Measurements from ENCODE around the gene DPP3. TPM values are rescaled to one million over a fixed set of nuclear protein-coding genes. Genes with fewer than 3 reads are reported as not detected.
A peak's percentile ranks its signal among the peaks of the same experiment; 100 is the strongest.

Gene DPP3
- total RNA-seq, 5 donors from 2014 or later (not counting 1 experiment from before 2014, with no cell fraction given): 20.7 to 34.6 (median 29.5) TPM

GRCh38 chr11:66545701-66546367 is 65.6 kb downstream of the DPP3 start, which contains the start of gene ZDHHC24:
ZDHHC24 (minus strand) TSS chr11:66546048; CDS start chr11:66546003, 45 bp downstream.
- DNase-seq (peak; percentile 57 to 89 (median 75)), ATAC-seq (replicated peaks in 1 of 4) (peak; percentile 78 to 84 (median 80))
- Mint-ChIP-seq H3K27ac (peak within 1 kb of the TSS; percentile 86 to 91), H3K4me3 (peak within 1 kb of the TSS; percentile 81 to 85 (median 85)), H3K9me3 (no peaks in the 10 kb centered on the region), H3K27me3 (no peaks in the 10 kb centered on the region), H3K4me1 (peaks cover 35 to 48% (median 45%) of the 10 kb centered on the region in 3 donors), H3K36me3 (peaks cover 15% of the 10 kb centered on the region)
- Histone ChIP-seq H3K27ac (ENCODE audit: low read length) (peak within 1 kb of the TSS; percentile 82), H3K27me3 (replicated peaks in 1 of 2; ENCODE audit: control insufficient read depth in 2 of 2, extremely low read depth in 1 of 2, insufficient read depth in 2 of 2, low read length in 1 of 2) (peaks cover 0 to 2% of the 10 kb centered on the region in 2 experiments), H3K4me1 (ENCODE audit: control insufficient read depth in 1 of 2, extremely low read depth in 1 of 2, insufficient read depth in 2 of 2, low read length in 2 of 2) (peaks cover 8 to 42% of the 10 kb centered on the region in 2 experiments), H3K4me3 (ENCODE audit: control insufficient read depth in 1 of 2, extremely low read depth in 1 of 2, low read length in 1 of 2) (peak within 1 kb of the TSS; percentile 57 to 86), H3K36me3 (ENCODE audit: control insufficient read depth in 2 of 2, extremely low read depth in 1 of 2, insufficient read depth in 1 of 2, low read length in 1 of 2) (peaks cover 0 to 21% of the 10 kb centered on the region in 2 donors), H3K9me3 (no peaks in the 10 kb centered on the region)
- CTCF ChIA-PET: interaction anchor here (0.5 to 1.2 kb wide), 7 partner anchors 16 to 132 kb away, joined by 3 to 4 read pairs (median 3); partner anchors contain the start of genes CTSF (in 1 of the 2), PELI3 (in 1 of the 2), RBM14 (in 1 of the 2) and RBM4 (in 1 of the 2)
- POLR2A ChIA-PET: interaction anchor here in 1 of 2 donors (1.8 kb wide), 1 partner anchor 73 kb away, joined by 7 read pairs; no protein-coding TSS in a partner anchor
- under 1% methylated on average over 56 of the region's 71 CpGs for WGBS (ENCODE audit: insufficient coverage)

- ChIA-PET POLR2A (interaction anchor here in 1 of 2 donors (1.8 kb wide), 1 partner anchor 73 kb away, joined by 7 read pairs; no protein-coding TSS in a partner anchor), CTCF (interaction anchor here (0.5 to 1.2 kb wide), 7 partner anchors 15 to 131 kb away, joined by 3 to 4 read pairs (median 3); partner anchors contain the start of genes CTSF (in 1 of the 2), PELI3 (in 1 of the 2), RBM14 (in 1 of the 2) and RBM4 (in 1 of the 2))
- Mint-ChIP-seq H3K4me1 (peaks cover 35 to 48% (median 44%) of the 10 kb centered on the region in 3 donors), H3K27me3 (no peaks in the 10 kb centered on the region), H3K36me3 (peaks cover 14% of the 10 kb centered on the region), H3K4me3 (peak within 1 kb of the TSS; percentile 81 to 85 (median 85)), H3K9me3 (no peaks in the 10 kb centered on the region), H3K27ac (peak within 1 kb of the TSS; percentile 78 to 82)
- Histone ChIP-seq H3K9me3 (no peaks in the 10 kb centered on the region), H3K4me3 (ENCODE audit: control insufficient read depth in 1 of 2, extremely low read depth in 1 of 2, low read length in 1 of 2) (peak within 1 kb of the TSS; percentile 57 to 86), H3K36me3 (ENCODE audit: control insufficient read depth in 2 of 2, extremely low read depth in 1 of 2, insufficient read depth in 1 of 2, low read length in 1 of 2) (peaks cover 0 to 17% of the 10 kb centered on the region in 2 donors), H3K27me3 (replicated peaks in 1 of 2; ENCODE audit: control insufficient read depth in 2 of 2, extremely low read depth in 1 of 2, insufficient read depth in 2 of 2, low read length in 1 of 2) (peaks cover 0 to 2% of the 10 kb centered on the region in 2 experiments), H3K27ac (ENCODE audit: low read length) (peak within 1 kb of the TSS; percentile 82), H3K4me1 (ENCODE audit: control insufficient read depth in 1 of 2, extremely low read depth in 1 of 2, insufficient read depth in 2 of 2, low read length in 2 of 2) (peaks cover 8 to 42% of the 10 kb centered on the region in 2 experiments)
- ATAC-seq (replicated peaks in 1 of 4) (peak in 1 of 4 experiments; percentile 0), DNase-seq (peak in 1 of 35 experiments; percentile 36)
- 12% methylated on average over 23 of the region's 37 CpGs for whole genome bisulfite sequencing (ENCODE audit: insufficient coverage)
Measured at GRCh38 chr11:66546368-66546965, 66.2 kb downstream of the DPP3 start, which contains the start of gene ACTN3. ACTN3 (plus strand) TSS chr11:66546903; CDS start chr11:66546938, 35 bp downstream.

- Histone ChIP-seq H3K4me1 (ENCODE audit: control insufficient read depth in 1 of 2, extremely low read depth in 1 of 2, insufficient read depth in 2 of 2, low read length in 2 of 2) (peaks cover 8 to 42% of the 10 kb centered on the region in 2 experiments), H3K36me3 (ENCODE audit: control insufficient read depth in 2 of 2, extremely low read depth in 1 of 2, insufficient read depth in 1 of 2, low read length in 1 of 2) (peaks cover 0 to 11% of the 10 kb centered on the region in 2 donors), H3K9me3 (no peaks in the 10 kb centered on the region), H3K4me3 (ENCODE audit: control insufficient read depth in 1 of 2, extremely low read depth in 1 of 2, low read length in 1 of 2) (peak overlapping the region in 1 of 2 donors; percentile 86), H3K27me3 (replicated peaks in 1 of 2; ENCODE audit: control insufficient read depth in 2 of 2, extremely low read depth in 1 of 2, insufficient read depth in 2 of 2, low read length in 1 of 2) (peaks cover 0 to 2% of the 10 kb centered on the region in 2 experiments), H3K27ac (ENCODE audit: low read length) (no peak overlapping the region)
- WGBS (ENCODE audit: insufficient coverage): 56% methylated on average over 16 of the region's 18 CpGs
- H3K4me3 Mint-ChIP-seq: peak overlapping the region; percentile 81 to 85 (median 85)
- POLR2A ChIA-PET: no interaction called here
- no peaks in the 10 kb centered on the region for H3K27me3 Mint-ChIP-seq
- H3K9me3 Mint-ChIP-seq: no peaks in the 10 kb centered on the region
- DNase-seq: no peak
- peaks cover 8% of the 10 kb centered on the region for H3K36me3 Mint-ChIP-seq
- H3K4me1 Mint-ChIP-seq: peaks cover 35 to 42% (median 38%) of the 10 kb centered on the region in 3 donors
- peak overlapping the region in 1 of 2 donors; percentile 16 for H3K27ac Mint-ChIP-seq
- ATAC-seq (replicated peaks in 1 of 4): no peak
- CTCF ChIA-PET: interaction anchor here in 1 of 2 donors (0.8 kb wide), 1 partner anchor 81 kb away, joined by 3 read pairs; the partner anchor contains the start of gene PELI3
Measured at GRCh38 chr11:66546966-66547661, 66.9 kb downstream of the DPP3 start.

- Mint-ChIP-seq H3K27ac (no peak overlapping the region), H3K4me3 (peak overlapping the region in 2 of 3 donors; percentile 21 to 41), H3K36me3 (peaks cover 2% of the 10 kb centered on the region), H3K9me3 (no peaks in the 10 kb centered on the region), H3K4me1 (peaks cover 30 to 36% (median 32%) of the 10 kb centered on the region in 3 donors), H3K27me3 (no peaks in the 10 kb centered on the region)
- ATAC-seq (replicated peaks in 1 of 4): no peak
- DNase-seq: no peak
- WGBS (ENCODE audit: insufficient coverage): 73% methylated on average over 3 of the region's 5 CpGs
- no peak overlapping the region for H3K4me3 ChIP-seq (ENCODE audit: control insufficient read depth in 1 of 2, extremely low read depth in 1 of 2, low read length in 1 of 2)
- ChIA-PET POLR2A (no interaction called here), CTCF (no interaction called here)
- H3K36me3 ChIP-seq (ENCODE audit: control insufficient read depth in 2 of 2, extremely low read depth in 1 of 2, insufficient read depth in 1 of 2, low read length in 1 of 2): peaks cover 0 to 6% of the 10 kb centered on the region in 2 donors
- H3K27ac ChIP-seq (ENCODE audit: low read length): no peak overlapping the region
- H3K9me3 ChIP-seq: no peaks in the 10 kb centered on the region
- peaks cover 0 to 2% of the 10 kb centered on the region in 2 experiments for H3K27me3 ChIP-seq (replicated peaks in 1 of 2; ENCODE audit: control insufficient read depth in 2 of 2, extremely low read depth in 1 of 2, insufficient read depth in 2 of 2, low read length in 1 of 2)
- H3K4me1 ChIP-seq (ENCODE audit: control insufficient read depth in 1 of 2, extremely low read depth in 1 of 2, insufficient read depth in 2 of 2, low read length in 2 of 2): peaks cover 8 to 42% of the 10 kb centered on the region in 2 experiments
Measured at GRCh38 chr11:66547662-66548009, 67.4 kb downstream of the DPP3 start.

GRCh38 chr11:66548041-66548440 is 67.8 kb downstream of the DPP3 start:
- H3K4me3 ChIP-seq (ENCODE audit: control insufficient read depth in 1 of 2, extremely low read depth in 1 of 2, low read length in 1 of 2): no peak overlapping the region
- no peaks in the 10 kb centered on the region for H3K9me3 ChIP-seq
- ChIA-PET POLR2A (no interaction called here), CTCF (no interaction called here)
- peak overlapping the region in 2 of 3 donors; percentile 21 to 41 for H3K4me3 Mint-ChIP-seq
- no peaks in the 10 kb centered on the region for H3K27me3 Mint-ChIP-seq
- DNase-seq (no peak), ATAC-seq (replicated peaks in 1 of 4) (no peak)
- H3K9me3 Mint-ChIP-seq: no peaks in the 10 kb centered on the region
- peaks cover 8 to 38% of the 10 kb centered on the region in 2 experiments for H3K4me1 ChIP-seq (ENCODE audit: control insufficient read depth in 1 of 2, extremely low read depth in 1 of 2, insufficient read depth in 2 of 2, low read length in 2 of 2)
- H3K36me3 Mint-ChIP-seq: no peaks in the 10 kb centered on the region
- H3K27ac ChIP-seq (ENCODE audit: low read length): no peak overlapping the region
- peaks cover 0 to 2% of the 10 kb centered on the region in 2 experiments for H3K27me3 ChIP-seq (replicated peaks in 1 of 2; ENCODE audit: control insufficient read depth in 2 of 2, extremely low read depth in 1 of 2, insufficient read depth in 2 of 2, low read length in 1 of 2)
- H3K36me3 ChIP-seq (ENCODE audit: control insufficient read depth in 2 of 2, extremely low read depth in 1 of 2, insufficient read depth in 1 of 2, low read length in 1 of 2): peaks cover 0 to 2% of the 10 kb centered on the region in 2 donors
- peaks cover 25 to 32% (median 28%) of the 10 kb centered on the region in 3 donors for H3K4me1 Mint-ChIP-seq
- 84% methylated on average over 11 of the region's 11 CpGs for WGBS (ENCODE audit: insufficient coverage)
- H3K27ac Mint-ChIP-seq: no peak overlapping the region
